Neuron (in vitro differentiated cells): ENCODE results near the gene SOD2.
"Not testable (repeated sequence)": the region's sequence is repeated elsewhere in the genome, so short reads cannot be mapped to it uniquely, and the experiment has no call there.

Source experiments
- H2AFZ ChIP-seq: one replicate; pipeline ENCODE4 v1.6.1; 2013; ENCODE audit warnings: low read depth, mild to moderate bottlenecking, inconsistent platforms, low read length, moderate library complexity
- H3K27me3 ChIP-seq: one replicate; pipeline ENCODE4 v1.6.1; 2013; ENCODE audit warnings: low read length; ENCODE audit not compliant: insufficient read depth
- H3K36me3 ChIP-seq: one replicate; pipeline ENCODE4 v1.6.1; 2013; ENCODE audit warnings: low read length; ENCODE audit not compliant: insufficient read depth
- H3K4me1 ChIP-seq: one replicate; pipeline ENCODE4 v1.6.1; 2013; ENCODE audit warnings: low read length; ENCODE audit not compliant: insufficient read depth
- H3K4me3 ChIP-seq: 2 replicates; pipeline ENCODE4 v1.5.1; 2013; ENCODE audit warnings: mild to moderate bottlenecking, low read length, moderate library complexity
- H3K9me3 ChIP-seq: one replicate; pipeline ENCODE4 v1.6.1; 2013; ENCODE audit warnings: low read length

SOD2 gene

GRCh38 chr6:159686703-159687102 lies 6.3 kb downstream of the SOD2 start:
- no peaks in the 10 kb centered on the region for H3K27me3 ChIP-seq
- no peak overlapping the region for H2AFZ ChIP-seq
- H3K36me3 ChIP-seq = peaks cover 39% of the 10 kb centered on the region
- H3K9me3 ChIP-seq = no peaks in the 10 kb centered on the region
- H3K4me1 ChIP-seq = peaks cover 7% of the 10 kb centered on the region
- no peak overlapping the region for H3K4me3 ChIP-seq

- Histone ChIP-seq H3K27me3 (no peaks in the 10 kb centered on the region), H3K9me3 (no peaks in the 10 kb centered on the region), H2AFZ (no peak overlapping the region), H3K36me3 (peaks cover 46% of the 10 kb centered on the region), H3K4me3 (no peak overlapping the region), H3K4me1 (peaks cover 1% of the 10 kb centered on the region)
These were observed 7.0 kb downstream of the SOD2 start for GRCh38 chr6:159686040-159686439.

- H3K4me3 ChIP-seq = no peak overlapping the region
- H3K4me1 ChIP-seq = no peaks in the 10 kb centered on the region
- H3K36me3 ChIP-seq = peaks cover 46% of the 10 kb centered on the region
These were observed 9.1 kb downstream of the SOD2 start for GRCh38 chr6:159684013-159684304.

GRCh38 chr6:159682810-159683209 lies 10.2 kb downstream of the SOD2 start:
- H3K36me3 ChIP-seq = peaks cover 47% of the 10 kb centered on the region

More at GRCh38 chr6:159684013-159684304, 9.1 kb downstream of the SOD2 start:
- Histone ChIP-seq H3K9me3 (no peaks in the 10 kb centered on the region), H3K27me3 (no peaks in the 10 kb centered on the region), H2AFZ (no peak overlapping the region)

GRCh38 chr6:159682295-159682694 lies 10.7 kb downstream of the SOD2 start:
- Histone ChIP-seq H3K4me3 (no peak overlapping the region), H3K36me3 (peaks cover 44% of the 10 kb centered on the region), H3K4me1 (no peaks in the 10 kb centered on the region), H3K9me3 (no peaks in the 10 kb centered on the region), H3K27me3 (no peaks in the 10 kb centered on the region), H2AFZ (no peak overlapping the region)

More at GRCh38 chr6:159682810-159683209, 10.2 kb downstream of the SOD2 start:
- no peaks in the 10 kb centered on the region for H3K27me3 ChIP-seq
- no peaks in the 10 kb centered on the region for H3K9me3 ChIP-seq
- no peaks in the 10 kb centered on the region for H3K4me1 ChIP-seq
- H2AFZ ChIP-seq = no peak overlapping the region
- H3K4me3 ChIP-seq = no peak overlapping the region

- Histone ChIP-seq H3K4me3 (no peak overlapping the region), H3K36me3 (peaks cover 38% of the 10 kb centered on the region), H3K27me3 (no peaks in the 10 kb centered on the region), H3K9me3 (no peaks in the 10 kb centered on the region), H3K4me1 (no peaks in the 10 kb centered on the region), H2AFZ (no peak overlapping the region)
These were observed 11.7 kb downstream of the SOD2 start for GRCh38 chr6:159681191-159681880.

- no peaks in the 10 kb centered on the region for H3K9me3 ChIP-seq
- peaks cover 35% of the 10 kb centered on the region for H3K36me3 ChIP-seq
- no peak overlapping the region for H3K4me3 ChIP-seq
- no peaks in the 10 kb centered on the region for H3K4me1 ChIP-seq
- H3K27me3 ChIP-seq = no peaks in the 10 kb centered on the region
- H2AFZ ChIP-seq = no peak overlapping the region
These were observed 12.9 kb downstream of the SOD2 start for GRCh38 chr6:159680104-159680503.

GRCh38 chr6:159679091-159680077 lies 13.7 kb downstream of the SOD2 start:
- no peak overlapping the region for H3K4me3 ChIP-seq
- no peak overlapping the region for H2AFZ ChIP-seq
- H3K4me1 ChIP-seq = no peaks in the 10 kb centered on the region
- H3K27me3 ChIP-seq = no peaks in the 10 kb centered on the region
- peaks cover 30% of the 10 kb centered on the region for H3K36me3 ChIP-seq
- no peaks in the 10 kb centered on the region for H3K9me3 ChIP-seq

- Histone ChIP-seq H3K9me3 (no peaks in the 10 kb centered on the region), H3K36me3 (peaks cover 25% of the 10 kb centered on the region), H3K27me3 (no peaks in the 10 kb centered on the region), H3K4me3 (no peak overlapping the region), H3K4me1 (no peaks in the 10 kb centered on the region), H2AFZ (no peak overlapping the region)
These were observed 14.5 kb downstream of the SOD2 start for GRCh38 chr6:159678574-159678973.

GRCh38 chr6:159677506-159678165 lies 15.4 kb downstream of the SOD2 start:
- Histone ChIP-seq H3K36me3 (peaks cover 17% of the 10 kb centered on the region), H3K4me3 (no peak overlapping the region), H3K9me3 (no peaks in the 10 kb centered on the region), H3K27me3 (no peaks in the 10 kb centered on the region), H2AFZ (no peak overlapping the region), H3K4me1 (no peaks in the 10 kb centered on the region)

GRCh38 chr6:159676890-159677505 lies 16.0 kb downstream of the SOD2 start:
- no peak overlapping the region for H3K4me3 ChIP-seq
- no peaks in the 10 kb centered on the region for H3K4me1 ChIP-seq
- H2AFZ ChIP-seq = no peak overlapping the region
- H3K36me3 ChIP-seq = peaks cover 13% of the 10 kb centered on the region
- H3K9me3 ChIP-seq = no peaks in the 10 kb centered on the region
- no peaks in the 10 kb centered on the region for H3K27me3 ChIP-seq

- H3K9me3 ChIP-seq = not testable (repeated sequence)
These were observed 16.8 kb downstream of the SOD2 start for GRCh38 chr6:159676236-159676635.

More at GRCh38 chr6:159676236-159676635, 16.8 kb downstream of the SOD2 start:
- not testable (repeated sequence) for H2AFZ ChIP-seq, H3K4me1 ChIP-seq, H3K36me3 ChIP-seq, H3K4me3 ChIP-seq, H3K27me3 ChIP-seq
